ENCODE data around the gene TAS2R43. TPM values are rescaled to one million over a fixed set of nuclear protein-coding genes. Genes with fewer than 3 reads are reported as not detected.

The TAS2R43 gene, protein sequence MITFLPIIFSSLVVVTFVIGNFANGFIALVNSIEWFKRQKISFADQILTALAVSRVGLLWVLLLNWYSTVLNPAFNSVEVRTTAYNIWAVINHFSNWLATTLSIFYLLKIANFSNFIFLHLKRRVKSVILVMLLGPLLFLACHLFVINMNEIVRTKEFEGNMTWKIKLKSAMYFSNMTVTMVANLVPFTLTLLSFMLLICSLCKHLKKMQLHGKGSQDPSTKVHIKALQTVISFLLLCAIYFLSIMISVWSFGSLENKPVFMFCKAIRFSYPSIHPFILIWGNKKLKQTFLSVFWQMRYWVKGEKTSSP
- polyA plus RNA-seq (2011; rRNA removed), result not detected in 2 replicates
- polyA minus RNA-seq (2011; rRNA and poly(A)+ RNA removed), result not detected in 2 replicates

DNA sequence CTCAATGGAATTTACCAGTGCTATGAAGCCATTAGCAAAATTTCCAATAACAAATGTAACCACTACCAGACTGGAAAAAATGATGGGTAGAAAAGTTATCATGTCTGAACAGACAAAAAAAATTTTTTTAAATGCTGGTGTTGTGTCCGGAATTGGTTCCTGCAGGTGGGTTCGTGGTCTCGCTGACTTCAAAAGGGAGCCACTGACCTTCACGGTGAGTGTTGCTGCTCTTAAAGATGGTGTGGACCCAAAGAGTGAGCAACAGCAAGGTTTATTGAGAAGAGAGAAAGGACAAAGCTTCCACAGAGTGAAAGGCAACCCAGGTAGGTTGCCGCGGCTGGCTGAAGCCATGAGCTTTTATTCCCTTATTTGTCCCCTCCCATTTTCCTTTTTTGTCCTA is at the start of gene TAS2R43:
TSS of gene TAS2R43 (minus strand) at position 186 of the 400 bp plus-strand sequence. CDS start at position 102, 84 bp downstream.
- H3K27me3 ChIP-seq (ENCODE audit: control insufficient read depth, insufficient read depth, low read length), result no peaks in the 10 kb centered on the region
- POLR2A ChIA-PET, result no interaction called here
- TF ChIP-seq, protein P1, sequence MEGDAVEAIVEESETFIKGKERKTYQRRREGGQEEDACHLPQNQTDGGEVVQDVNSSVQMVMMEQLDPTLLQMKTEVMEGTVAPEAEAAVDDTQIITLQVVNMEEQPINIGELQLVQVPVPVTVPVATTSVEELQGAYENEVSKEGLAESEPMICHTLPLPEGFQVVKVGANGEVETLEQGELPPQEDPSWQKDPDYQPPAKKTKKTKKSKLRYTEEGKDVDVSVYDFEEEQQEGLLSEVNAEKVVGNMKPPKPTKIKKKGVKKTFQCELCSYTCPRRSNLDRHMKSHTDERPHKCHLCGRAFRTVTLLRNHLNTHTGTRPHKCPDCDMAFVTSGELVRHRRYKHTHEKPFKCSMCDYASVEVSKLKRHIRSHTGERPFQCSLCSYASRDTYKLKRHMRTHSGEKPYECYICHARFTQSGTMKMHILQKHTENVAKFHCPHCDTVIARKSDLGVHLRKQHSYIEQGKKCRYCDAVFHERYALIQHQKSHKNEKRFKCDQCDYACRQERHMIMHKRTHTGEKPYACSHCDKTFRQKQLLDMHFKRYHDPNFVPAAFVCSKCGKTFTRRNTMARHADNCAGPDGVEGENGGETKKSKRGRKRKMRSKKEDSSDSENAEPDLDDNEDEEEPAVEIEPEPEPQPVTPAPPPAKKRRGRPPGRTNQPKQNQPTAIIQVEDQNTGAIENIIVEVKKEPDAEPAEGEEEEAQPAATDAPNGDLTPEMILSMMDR (IDR thresholded peaks at IDR 0.05; ENCODE audit: low read depth, low read length), result no peak
- no peak for DNase-seq (ENCODE audit: low read depth, low spot score)
- H3K27ac ChIP-seq (ENCODE audit: low read depth, low read length), result no peak within 1 kb of the TSS
- H3K9me3 ChIP-seq (ENCODE audit: control insufficient read depth, insufficient read depth, low read length), result no peaks in the 10 kb centered on the region
- CTCF ChIA-PET, result no interaction called here
- no peak within 1 kb of the TSS for H3K4me3 ChIP-seq (ENCODE audit: low read depth, low read length)

DNA sequence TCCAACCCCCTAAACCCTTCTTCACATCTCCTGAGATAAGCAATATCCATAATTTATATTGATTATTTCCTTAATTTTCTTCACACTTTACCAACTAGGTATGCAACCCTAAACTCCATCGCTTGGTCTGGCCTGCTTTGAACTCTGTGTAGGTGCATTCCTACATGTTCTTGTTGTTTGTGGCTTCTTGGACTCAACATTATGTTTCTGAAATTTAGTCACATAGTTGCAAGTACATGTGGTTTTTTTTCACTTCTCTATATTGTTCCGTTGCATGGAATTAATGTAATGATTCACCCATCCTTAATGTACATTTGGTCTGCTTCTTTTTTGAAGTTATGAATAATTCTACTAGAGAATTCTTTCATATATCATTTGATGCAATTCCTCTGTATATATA is 44.0 kb upstream of the TAS2R43 start:
- TF ChIP-seq, protein P1 (IDR thresholded peaks at IDR 0.05; ENCODE audit: low read depth, low read length), result no peak
- no peaks in the 10 kb centered on the region for H3K27me3 ChIP-seq (ENCODE audit: control insufficient read depth, insufficient read depth, low read length)
- no peak for DNase-seq (ENCODE audit: low read depth, low spot score)
- no peak overlapping the region for H3K4me3 ChIP-seq (ENCODE audit: low read depth, low read length)
- no peak overlapping the region for H3K27ac ChIP-seq (ENCODE audit: low read depth, low read length)
- H3K9me3 ChIP-seq (ENCODE audit: control insufficient read depth, insufficient read depth, low read length), result no peaks in the 10 kb centered on the region
- ChIA-PET CTCF (no interaction called here), POLR2A (no interaction called here)

DNA sequence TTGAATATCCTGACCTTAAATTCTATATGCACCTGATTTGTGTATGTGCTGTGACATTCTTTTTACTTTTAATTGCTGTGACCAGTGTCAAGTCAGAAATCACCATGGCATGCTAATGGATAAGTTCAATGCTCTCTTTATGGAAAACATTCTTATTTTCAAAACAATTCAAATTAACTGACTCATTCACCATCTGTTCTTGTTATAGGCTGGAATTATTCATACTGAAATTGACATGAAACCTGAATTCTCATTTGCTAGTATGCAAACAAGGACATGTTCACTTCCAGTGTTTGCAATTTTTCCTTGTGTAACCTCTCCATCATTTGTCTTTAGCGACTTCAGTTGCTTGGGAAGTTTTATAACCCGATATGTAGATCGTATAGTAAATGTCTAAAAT is 42.2 kb upstream of the TAS2R43 start, which contains the start of gene TAS2R30:
TSS of gene TAS2R30 (minus strand) at position 340 of the 400 bp plus-strand sequence. CDS start 400 bp downstream, outside the sequence.
- no peak for DNase-seq (ENCODE audit: low read depth, low spot score)
- POLR2A ChIA-PET, result no interaction called here
- H3K27me3 ChIP-seq (ENCODE audit: control insufficient read depth, insufficient read depth, low read length), result no peaks in the 10 kb centered on the region
- CTCF ChIA-PET, result no interaction called here
- no peak within 1 kb of the TSS for H3K4me3 ChIP-seq (ENCODE audit: low read depth, low read length)
- no peaks in the 10 kb centered on the region for H3K9me3 ChIP-seq (ENCODE audit: control insufficient read depth, insufficient read depth, low read length)
- TF ChIP-seq, protein P1 (IDR thresholded peaks at IDR 0.05; ENCODE audit: low read depth, low read length), result no peak
- H3K27ac ChIP-seq (ENCODE audit: low read depth, low read length), result no peak within 1 kb of the TSS

DNA sequence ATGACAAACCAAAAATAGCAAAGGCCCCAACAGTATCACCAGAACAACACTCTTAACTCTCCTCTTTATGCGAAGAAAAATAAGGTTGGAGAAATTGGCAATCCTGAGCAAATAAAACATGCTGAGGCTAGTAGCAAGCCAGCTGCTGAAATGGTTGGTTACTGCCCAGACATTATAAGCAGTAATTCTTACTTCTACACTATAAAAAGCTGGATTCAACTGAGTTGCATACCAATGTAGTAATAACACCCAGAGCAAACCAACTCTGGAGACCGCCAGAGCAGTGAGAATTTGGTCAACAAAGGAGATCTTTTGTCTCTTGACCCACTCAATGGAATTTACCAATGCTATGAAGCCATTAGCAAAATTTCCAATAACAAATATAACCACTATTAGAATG is 41.7 kb upstream of the TAS2R43 start:
- Histone ChIP-seq H3K27me3 (ENCODE audit: control insufficient read depth, insufficient read depth, low read length) (no peaks in the 10 kb centered on the region), H3K4me3 (ENCODE audit: low read depth, low read length) (no peak overlapping the region), H3K27ac (ENCODE audit: low read depth, low read length) (no peak overlapping the region), H3K9me3 (ENCODE audit: control insufficient read depth, insufficient read depth, low read length) (no peaks in the 10 kb centered on the region)
- POLR2A ChIA-PET, result no interaction called here
- DNase-seq (ENCODE audit: low read depth, low spot score), result no peak
- TF ChIP-seq, protein P1 (IDR thresholded peaks at IDR 0.05; ENCODE audit: low read depth, low read length), result no peak
- CTCF ChIA-PET, result no interaction called here

DNA sequence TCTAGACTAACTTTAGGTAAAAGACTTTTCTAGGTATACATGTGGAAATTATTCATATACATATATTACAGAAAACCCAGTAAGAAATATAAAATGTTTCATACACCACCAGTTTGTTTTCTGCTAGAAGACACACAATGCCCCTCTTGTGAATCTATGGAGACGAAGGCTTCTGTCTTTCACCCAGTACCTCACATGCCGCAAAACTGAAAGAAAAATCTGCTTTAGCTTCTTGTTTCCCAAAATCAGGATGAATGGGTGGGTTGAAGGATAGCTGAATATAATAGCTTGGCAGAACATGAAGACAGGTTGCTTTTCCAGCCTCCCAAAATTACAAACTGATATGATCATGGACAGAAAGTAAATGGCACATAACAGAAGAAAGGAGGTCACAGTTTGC is 41.0 kb upstream of the TAS2R43 start:
- no peaks in the 10 kb centered on the region for H3K9me3 ChIP-seq (ENCODE audit: control insufficient read depth, insufficient read depth, low read length)
- DNase-seq (ENCODE audit: low read depth, low spot score), result no peak
- ChIA-PET POLR2A (interaction anchor here (1.1 kb wide), 1 partner anchor 24 kb away, joined by 3 read pairs; no protein-coding TSS in a partner anchor), CTCF (no interaction called here)
- no peak overlapping the region for H3K27ac ChIP-seq (ENCODE audit: low read depth, low read length)
- TF ChIP-seq, protein P1 (IDR thresholded peaks at IDR 0.05; ENCODE audit: low read depth, low read length), result no peak
- no peaks in the 10 kb centered on the region for H3K27me3 ChIP-seq (ENCODE audit: control insufficient read depth, insufficient read depth, low read length)
- no peak overlapping the region for H3K4me3 ChIP-seq (ENCODE audit: low read depth, low read length)
